Measurements from ENCODE around the gene TMEM131L.
A peak's percentile ranks its signal among the peaks of the same experiment; 100 is the strongest.

Gene TMEM131L

DNA sequence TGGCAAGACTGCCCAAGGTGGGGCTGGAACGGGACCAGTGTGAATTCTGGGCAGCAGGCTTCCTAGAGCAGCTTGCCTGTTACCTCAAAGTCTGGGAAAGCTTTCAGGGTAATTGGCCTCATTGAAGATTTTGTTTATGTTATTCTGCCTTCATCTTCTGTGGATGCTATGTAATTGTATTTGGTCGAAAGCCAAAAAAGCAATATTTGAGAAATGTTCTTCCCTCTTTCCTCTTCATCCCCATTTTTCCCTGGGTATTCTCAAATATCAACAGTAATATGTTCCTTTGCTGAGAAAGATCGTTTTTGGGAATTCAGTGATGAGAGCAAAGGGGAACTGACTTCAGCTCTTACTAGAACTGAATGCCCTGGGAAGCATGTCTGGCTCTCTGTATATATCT lies 12.9 kb downstream of the TMEM131L start:
- DNase-seq (ENCODE audit: low read depth), result no peak

DNA sequence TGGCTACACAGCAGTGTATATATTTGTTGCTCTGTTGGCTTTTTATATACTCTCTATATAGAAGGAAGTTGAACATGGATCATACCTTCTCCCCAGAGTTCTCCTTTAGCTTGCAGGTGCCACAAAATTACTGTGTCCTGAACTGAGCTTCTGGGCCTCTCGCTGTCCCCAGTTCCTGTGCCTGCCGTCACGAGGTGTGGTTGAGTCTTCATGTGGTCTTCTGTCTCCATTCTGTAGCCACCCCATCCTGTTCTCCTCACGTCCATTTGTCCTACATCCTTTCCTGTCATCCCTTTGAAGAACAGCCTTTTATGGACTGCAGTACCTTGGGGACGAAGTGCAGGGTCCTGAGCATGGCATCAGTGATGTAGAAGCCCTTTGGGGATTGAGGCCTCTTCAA lies 14.5 kb downstream of the TMEM131L start:
- DNase-seq (ENCODE audit: low read depth), result no peak

DNA sequence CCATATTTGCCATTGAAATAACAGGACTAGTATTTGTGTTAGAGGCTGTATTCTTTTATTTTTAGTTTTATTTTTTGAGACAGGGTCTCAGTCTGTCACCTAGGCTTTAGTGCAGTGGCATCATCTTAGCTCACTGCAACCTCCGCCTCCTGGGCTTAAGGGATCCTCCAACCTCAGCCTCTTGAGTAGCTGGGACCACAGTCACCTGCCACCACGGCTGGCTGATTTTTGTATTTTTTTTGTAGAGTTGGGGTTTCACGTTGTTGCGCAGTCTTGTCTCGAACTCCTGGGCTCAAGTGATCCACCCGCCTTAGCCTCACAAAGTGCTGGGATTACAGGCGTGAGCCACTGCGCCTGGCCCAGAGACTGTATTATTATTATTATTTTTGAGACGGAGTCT lies 15.3 kb downstream of the TMEM131L start:
- no peak for DNase-seq (ENCODE audit: low read depth)

DNA sequence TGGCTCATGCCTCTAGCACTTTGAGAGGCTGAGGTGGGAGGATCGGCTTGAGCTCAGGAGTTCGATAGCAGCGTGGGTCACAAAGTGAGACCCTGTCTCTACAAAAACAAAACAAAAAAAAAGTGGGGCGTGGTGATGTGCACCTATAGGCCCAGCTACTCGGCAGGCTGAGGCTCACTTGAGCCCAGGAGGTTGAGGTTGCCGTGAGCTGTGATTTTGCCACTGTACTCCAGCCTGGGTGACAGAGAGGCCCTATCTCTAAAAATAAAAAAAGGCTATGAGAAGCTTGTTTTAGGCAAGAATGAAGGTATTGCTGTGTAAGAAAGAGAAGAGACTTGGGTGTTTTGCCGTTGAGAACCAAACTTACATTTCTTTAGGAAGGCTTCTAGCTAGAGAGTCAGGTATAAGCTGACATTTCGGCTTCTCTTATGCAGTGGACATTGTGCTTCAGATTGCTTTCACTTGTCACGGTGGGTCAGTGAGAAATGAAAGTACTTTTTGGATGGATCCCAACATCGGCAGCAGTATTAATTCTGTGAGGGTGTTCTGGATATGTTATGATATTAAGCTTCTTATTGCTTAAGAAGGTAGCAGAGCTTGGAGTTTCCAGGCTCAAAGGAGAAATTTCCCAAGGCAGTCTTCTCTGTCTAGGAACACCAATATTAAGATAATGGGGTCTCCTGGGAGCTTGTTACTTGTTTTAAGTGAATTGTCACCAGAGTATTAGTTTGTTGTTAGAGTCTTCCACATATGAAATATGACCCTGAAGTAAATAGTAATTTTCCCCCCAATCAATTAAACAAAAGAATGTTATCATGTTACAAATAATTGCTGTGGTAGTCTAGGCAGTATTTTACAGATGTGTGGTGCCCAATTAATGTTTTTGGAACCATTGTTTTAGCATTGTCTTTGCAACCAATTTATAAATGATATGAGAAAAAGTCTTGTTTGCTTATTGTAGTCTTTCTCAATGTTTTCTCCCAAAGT lies 17.6 kb downstream of the TMEM131L start:
- DNase-seq (ENCODE audit: low read depth), result no peak

DNA sequence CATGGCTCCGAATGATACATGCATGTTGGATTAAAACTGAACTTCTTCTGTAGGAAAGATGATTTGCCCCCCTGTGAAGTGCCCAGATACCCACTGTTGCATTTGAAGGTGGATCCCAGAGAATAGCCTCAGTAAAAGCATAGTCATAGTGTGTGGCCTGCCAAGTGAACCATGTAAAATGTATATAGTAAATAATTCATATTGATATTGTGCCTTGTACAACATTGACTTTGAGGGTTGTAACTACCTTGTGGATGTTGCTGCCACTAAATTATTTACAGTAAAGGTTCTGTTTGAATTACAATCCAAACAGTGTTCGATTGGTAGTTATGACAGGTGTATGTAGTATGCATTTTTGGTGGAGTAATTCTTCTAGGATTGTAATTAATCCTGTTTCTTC lies 19.2 kb downstream of the TMEM131L start:
- DNase-seq (ENCODE audit: low read depth), result no peak

DNA sequence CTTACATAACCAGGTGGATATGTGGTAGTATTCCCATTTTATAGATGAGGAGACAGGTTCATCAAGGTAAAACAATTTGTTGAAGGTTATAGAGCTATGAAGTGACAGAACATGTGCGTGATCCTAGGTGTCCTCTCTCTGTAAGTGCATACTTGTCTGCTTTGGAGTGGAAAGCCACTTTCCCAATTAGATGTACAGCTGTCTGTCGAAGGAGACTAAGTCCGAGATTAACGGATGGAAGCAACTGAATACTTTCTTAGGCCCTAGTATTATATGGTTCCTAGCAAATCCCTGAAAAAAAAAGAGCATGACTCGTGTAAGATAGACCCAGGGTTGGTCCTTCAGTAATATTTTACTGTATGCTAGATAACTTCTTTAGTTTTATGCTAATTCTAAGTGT lies 19.7 kb downstream of the TMEM131L start:
- no peak for DNase-seq (ENCODE audit: low read depth)

DNA sequence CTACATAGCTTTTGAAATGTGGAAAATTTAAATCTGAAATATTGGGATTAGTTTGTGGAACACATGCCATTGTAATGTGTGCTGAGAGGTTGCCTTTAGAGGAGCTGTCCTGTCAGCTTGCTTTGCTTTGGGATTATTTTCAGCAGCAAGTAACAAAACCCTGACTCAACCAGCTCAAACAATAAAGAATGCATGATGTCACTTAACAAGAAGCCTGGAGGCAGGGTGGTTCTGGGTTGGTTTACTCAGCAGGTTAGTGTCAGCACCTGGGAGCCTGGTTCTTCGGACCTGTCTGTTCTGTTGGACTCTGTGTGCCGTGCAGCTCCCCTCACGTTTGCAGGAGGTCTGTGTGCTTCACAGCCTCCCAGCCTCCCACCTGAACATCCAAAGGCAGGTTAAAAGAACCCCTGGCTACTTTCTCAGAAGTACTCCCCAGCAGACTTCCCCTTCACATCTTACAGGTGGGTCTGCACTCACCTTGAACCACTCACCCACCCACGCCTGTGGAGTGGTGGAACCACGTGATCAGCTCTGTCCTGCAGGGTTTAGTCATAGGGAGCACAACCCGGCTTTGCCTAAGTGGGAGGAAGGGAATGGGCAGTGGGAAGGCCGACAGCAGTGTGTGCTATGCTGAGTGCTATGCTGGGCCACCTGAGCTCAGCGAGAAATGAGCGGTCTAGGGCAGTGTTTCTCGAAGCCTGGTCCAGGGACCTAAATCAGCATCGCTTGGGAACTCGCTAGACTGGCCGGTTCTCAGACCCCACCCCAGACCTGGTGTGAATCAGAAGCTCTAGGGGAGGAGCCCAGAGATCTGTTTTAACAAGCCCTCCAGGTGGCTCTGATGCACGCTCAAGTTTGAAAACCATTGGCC lies 20.4 kb downstream of the TMEM131L start:
- DNase-seq (ENCODE audit: low read depth), result peak; percentile 82

DNA sequence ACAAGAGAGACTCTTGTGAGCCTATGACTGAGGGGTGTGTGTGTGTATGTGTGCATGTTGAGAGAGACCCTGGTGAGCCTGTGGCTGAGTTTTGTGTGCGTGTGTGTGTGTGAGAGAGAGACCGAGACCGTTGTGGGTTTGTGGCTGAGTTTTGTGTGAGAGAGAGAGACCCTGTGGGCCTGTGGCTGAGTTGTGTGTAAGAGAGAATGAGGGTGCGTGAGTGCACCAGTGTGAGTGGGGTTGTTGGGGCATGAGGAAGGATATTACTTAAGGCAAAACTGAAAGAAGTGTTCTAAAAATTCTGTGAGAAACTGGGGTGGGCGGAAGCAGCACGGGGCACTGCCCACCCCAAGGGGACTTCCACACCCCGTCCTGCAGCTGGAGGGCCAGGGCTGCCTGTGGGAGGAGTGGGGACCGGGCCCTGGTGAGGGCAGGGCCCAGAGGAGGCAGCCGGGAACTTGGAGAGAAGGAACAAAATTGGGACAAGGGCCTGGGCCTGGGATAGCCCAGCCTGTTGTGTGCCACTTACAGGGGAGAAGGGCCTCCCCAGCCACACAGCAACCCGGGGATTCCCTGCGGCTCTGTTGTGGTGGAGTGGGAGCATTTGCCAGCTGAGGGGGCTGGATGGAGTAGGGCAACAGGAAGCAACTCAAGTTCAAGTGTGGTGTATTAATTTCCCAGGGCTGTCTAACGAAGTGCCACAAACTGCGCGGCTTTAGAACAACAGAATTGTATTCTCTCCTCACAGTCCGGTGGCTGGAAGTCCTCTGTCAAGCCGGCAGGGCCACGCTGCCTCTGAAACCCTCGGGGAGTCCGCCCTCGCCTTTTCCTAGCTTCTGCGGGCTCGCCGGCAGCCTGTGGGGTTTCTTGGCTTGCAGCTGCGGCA lies 22.1 kb downstream of the TMEM131L start:
- no peak for DNase-seq (ENCODE audit: low read depth)

DNA sequence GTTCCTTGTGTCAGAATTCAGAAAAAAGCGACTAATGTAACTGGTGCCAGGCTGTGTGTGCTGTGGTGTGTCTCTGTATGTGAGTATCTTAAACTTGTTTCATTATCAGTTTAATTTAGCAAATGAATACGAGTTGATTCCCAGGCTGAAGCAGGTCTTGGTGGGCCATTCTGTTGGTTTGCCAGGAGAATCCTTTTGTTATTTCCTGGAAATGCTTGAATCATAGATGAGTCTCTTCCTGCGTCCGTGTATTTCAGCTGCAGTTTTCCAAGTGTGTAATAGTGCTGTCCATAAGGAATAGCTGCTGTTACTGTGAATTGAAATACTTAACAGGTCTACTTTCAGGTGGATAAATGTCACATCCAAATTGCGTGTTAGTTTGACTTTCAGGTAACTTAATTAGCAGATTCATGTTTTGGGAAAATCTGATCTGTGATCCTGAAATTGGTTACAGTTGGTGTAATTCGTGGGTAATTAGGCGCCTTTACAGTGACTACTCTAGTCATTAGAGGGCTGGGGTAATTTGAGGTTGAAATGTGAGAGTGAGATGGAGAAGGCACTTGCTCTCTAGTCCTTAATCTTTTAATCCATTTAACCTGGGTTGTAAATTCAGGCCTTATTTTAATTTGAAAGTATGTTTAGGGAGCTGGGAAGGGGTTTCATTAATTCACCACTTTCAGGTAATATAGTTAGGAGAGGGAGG lies 23.8 kb downstream of the TMEM131L start:
- DNase-seq (ENCODE audit: low read depth), result no peak

DNA sequence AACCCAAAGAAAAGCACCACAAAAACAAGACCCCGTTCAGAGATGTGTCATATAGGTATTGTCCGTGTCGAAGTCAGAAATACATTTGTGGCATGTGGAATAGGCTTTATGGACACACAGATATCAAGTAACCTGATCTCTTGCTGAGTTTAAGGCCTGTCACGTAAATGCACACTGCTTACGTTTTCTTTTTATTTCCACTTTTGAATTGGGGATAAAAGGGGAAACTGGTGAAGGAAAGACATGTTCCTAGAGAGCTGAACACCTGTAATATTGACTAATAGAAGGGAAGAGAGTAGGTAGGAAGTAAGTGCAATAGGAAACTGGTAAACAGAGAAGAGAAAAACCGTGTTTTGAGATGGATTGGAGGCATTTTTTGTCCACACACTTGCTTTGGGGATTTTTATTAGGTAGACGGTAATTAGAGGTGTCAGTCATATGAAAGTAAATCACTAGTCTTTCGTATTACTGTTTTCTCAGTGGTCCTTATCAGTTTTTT lies 24.9 kb downstream of the TMEM131L start:
- DNase-seq (ENCODE audit: low read depth), result no peak

DNA sequence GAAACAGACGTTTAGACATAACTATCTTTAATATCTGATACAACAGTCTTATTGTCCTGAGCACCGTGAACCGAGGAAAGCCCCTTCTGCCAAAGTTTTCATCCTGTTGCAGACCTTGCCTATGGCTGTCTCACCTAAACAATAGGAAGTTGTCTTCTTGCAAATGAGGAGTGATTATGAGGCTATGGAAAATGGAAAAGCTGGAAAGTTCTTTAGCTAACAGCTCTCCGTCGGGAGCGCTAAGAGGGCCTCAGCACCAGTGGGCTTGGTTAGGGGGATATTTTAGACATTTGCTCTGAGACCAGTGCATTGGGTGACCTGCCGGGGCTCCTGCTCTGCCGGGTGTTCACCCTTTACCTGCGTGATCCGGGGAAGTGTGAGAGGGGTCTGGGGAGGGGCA lies 28.4 kb downstream of the TMEM131L start:
- DNase-seq (ENCODE audit: low read depth), result no peak

DNA sequence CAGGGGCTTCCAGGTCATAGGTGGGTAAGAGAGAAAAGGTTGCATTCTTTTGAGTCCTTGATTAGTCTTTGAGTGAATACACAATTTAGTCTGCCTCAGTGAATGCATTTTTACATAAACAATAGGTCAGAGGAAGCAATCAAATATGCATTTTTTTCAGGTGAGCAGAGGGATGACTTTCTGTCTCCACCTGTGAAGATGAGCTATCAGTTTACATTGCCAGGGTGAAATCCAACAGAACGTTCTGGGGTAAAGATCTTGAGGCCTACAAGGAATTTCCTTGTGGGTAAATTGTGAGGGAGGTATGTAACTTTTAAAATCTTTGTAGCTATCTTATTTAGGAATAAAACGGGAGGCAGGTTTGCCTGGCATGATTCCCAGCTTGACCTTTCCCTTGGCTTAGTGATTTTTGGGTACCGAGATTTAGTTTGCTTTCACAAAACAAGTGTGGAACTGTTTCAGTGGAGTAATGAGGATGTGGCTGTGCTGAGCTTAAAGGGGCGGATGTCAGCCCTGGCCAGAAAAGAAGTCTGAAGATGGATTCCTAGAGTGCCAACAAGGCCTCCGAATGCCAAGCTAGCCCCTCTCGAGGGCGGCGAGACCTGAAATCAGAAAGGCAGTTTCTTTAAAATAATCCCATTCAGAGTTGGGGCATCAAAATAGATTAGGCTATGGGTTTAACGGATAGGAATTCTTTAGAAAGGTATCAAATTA lies 29.5 kb downstream of the TMEM131L start:
- DNase-seq (ENCODE audit: low read depth), result no peak

DNA sequence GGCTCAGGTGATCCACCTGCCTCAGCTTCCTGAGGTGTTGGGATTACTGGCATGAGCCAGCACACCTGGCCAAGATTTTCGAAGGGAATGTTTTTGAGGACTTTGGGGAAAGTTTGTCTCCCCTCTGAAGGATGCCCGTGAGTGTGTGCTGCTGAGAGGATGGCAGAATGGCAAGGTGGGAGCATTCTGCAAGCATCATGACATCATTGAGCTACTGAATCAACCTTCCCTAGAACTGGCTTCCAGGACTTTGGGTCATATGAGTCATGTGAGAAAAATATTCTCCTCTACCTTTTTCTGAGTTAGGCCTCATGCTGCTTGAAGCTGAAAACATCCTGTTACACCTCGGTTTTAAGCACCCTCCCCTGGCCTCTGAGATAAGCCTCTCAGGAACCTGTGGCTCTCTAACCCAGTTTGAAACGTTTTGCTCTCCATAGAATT lies 31.0 kb downstream of the TMEM131L start:
- DNase-seq (ENCODE audit: low read depth), result peak; percentile 40

DNA sequence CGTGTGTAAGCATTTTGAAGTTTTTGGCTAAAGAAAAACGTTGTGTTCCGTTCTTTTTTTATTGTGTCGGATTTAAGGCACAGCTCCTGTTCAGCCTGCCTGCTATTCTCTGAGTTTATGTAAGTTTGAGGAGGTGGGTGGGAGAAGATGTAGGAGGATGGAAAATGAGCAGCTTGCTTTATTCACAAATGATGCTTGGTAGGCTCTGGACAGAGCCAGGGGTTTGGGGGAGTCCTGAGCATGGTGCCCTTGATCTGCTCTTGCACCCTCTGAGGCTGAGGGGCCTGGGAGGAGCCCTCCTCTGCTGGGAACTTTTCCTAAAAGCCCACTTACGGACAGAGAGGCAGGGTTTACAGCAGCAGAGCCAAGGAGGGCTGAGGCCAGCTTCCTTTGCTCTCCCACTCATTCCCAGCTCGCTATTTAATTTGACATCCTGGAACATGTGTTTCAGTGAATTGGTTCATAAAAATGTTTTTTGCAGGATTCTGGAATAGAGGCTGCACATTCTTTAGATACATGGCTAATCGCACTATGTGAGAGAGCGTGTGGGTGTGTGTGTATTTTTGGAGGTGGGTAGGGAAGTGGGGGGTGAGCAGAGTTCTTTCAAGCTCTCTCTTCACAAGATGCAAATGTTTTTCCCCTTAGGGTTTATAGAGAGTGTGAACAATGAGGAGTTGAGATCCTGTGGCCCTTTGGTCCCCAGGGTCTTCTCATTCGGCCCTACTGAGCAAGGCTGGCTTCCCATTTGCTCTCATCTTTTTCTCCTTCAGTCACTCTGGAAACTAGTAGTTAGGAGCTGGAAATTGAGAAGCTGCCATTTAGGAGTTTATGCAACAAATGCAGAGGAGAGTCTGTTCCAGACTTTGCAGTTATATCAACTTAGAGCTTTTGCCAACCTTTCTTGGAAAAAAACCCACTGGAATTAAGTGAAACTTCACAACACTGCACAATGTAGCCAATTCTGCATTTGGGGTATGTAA lies 32.1 kb downstream of the TMEM131L start:
- peak; percentile 83 for DNase-seq (ENCODE audit: low read depth)

DNA sequence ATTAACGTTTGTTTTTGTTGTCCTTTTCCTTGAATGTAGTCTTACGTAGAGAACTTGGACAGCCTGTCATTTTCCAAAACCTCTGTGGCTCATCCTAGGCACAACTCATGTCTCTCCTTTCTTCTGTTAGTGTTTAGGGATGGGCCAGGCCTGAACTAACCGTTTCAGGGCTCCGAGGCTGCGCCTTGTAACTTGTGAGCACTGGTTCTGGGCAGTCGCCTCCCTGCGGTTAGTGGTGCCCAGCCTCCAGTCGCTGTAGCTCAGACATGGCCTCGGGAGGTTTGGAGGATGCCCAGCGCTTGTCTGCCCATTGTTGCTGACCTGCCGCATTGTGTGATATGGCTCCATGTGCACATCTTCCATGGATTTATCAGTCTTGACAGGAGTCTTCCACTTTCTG lies 32.8 kb downstream of the TMEM131L start:
- no peak for DNase-seq (ENCODE audit: low read depth)

DNA sequence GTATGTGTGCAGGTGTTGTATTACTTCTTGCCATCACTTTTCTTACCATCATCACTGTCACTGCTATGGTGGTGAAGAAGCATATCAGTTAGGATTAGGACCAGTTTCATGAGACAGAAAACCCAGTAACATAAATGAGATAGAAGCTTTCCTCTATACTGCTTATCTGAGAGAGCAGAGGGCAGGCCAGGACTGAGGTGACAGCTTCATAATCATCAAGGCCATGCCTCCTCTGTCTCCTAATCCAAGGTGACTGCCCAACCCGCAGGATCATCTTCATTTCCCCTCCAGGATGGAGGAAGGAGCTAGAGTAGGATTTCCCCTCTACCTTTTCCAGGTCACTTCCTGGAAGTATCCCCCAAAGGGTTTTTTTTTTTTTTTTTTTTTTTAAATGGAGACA lies 35.4 kb downstream of the TMEM131L start:
- no peak for DNase-seq (ENCODE audit: low read depth)

DNA sequence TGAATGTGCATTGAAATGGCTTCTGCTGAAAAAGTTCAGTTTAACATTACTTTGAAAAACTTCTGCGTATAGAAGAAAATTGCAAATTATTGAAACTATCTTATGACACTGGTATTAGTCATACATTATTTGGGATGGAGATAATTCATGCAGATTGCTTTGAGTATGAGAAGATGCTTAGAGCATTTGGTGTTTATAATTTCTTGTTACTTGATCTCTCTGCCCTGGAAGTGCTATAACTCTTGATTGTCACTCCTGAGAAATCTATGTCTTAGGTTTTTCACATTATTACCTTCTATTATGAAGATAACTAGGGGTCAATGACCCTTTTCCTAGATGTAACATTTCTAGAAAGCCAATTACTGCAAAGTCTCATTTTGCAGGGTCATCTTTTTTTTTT lies 36.4 kb downstream of the TMEM131L start:
- peak; percentile 60 for DNase-seq (ENCODE audit: low read depth)

DNA sequence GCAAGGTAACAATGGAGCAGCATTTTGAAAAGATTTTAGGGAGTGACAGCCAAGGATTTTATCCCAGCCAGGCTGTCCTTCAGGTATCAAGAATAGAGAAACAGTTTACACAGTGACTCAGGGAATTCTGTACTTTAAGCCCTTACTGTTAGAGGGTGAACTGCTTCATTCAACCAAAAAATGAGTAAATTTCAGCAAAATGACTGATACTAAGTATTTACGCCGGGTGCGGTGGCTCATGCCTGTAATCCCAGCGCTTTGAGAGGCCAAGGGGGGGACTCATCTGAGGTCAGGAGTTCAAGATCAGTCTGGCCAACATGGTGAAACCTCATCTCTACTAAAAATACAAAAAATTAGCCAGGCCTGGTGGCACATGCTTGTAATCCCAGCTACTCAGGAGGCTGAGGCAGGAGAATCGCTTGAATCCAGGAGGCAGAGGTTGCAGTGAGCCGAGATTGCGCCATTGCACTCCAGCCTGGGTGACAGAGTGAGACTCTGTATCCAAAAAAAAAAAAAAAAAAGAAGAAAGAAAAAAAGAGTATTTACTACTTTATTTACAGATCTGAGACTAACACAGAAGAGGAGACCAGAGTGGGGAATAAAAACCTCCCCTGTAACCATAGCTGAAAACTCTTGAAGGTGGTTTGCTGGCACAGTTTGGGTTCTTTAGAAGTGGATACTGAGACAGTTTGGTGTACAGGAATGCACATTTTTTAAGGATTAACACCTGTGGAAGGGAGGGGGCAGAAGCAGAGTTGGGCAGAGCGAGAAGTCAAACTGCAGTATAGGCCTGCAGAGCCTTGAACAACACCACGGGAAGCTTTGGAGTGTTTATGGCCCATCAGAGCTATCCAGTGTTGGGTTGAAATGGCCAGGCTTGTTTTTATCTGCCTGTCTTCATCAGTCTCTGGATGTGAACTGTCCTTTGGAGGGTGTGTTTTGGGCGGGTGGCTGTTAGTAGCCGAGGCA lies 40.5 kb downstream of the TMEM131L start:
- no peak for DNase-seq (ENCODE audit: low read depth)

Measured in EH (cell line).